GM19240 (cell line): ENCODE measurements around the gene RNF145.

ENCODE experiments used
- DNase-seq: peaks from one replicate; pipeline ENCODE4 v3.0.0; 2011; ENCODE audit warnings: low spot score; ENCODE audit not compliant: insufficient read length

Gene RNF145

GRCh38 chr5:159217236-159217635, 7.9 kb upstream of the RNF145 start:
- no peak for DNase-seq

GRCh38 chr5:159216454-159216853, 7.1 kb upstream of the RNF145 start:
- DNase-seq, result no peak

GRCh38 chr5:159215886-159216285, 6.5 kb upstream of the RNF145 start:
- DNase-seq, result no peak

- no peak for DNase-seq
These were observed 5.3 kb upstream of the RNF145 start for GRCh38 chr5:159214486-159215271.

GRCh38 chr5:159212657-159213462, 3.5 kb upstream of the RNF145 start:
- DNase-seq, result no peak

DNA sequence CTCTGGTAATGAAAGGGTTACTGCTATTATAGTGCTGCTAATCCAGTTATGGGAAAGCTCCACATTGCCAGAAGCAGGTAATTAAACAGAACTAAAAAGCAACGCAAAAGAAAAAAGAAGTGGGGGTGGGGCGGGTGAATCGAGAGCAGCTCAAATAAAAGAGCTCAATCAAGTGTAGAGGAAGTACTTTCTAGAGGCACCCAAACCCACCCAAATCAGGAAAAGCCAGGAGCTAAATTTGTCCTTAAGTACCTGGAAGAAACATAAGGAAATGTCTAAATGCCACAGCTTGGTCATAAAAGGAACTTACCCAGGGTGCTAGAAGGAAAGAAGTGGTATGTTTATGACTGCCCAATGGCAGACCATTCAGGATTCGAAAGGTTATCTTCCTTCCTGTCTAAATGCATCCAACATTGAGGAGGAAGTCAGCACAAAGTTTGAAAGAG, 2.4 kb upstream of the RNF145 start:
- DNase-seq, result no peak

DNA sequence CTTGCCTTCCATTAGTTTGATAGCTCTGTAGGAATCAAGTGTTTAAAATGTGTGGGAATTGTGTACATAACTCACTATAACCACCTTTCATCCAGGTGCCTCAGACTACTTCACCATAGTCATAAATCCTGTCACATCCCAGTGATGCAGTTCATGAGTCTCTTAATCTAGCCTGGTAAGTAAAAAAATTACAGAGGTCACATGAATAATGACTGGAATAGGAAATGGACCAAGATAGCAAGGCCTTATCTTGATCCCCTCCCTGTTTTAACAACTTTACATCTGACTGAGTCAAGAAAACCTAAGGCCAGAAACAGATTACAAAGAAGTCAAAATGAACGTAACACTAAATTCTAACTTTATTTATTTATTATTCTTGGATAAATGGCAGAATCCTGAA, 1.5 kb upstream of the RNF145 start:
- no peak for DNase-seq

GRCh38 chr5:159210210-159210661, 883 bp upstream of the RNF145 start:
- no peak for DNase-seq

DNA sequence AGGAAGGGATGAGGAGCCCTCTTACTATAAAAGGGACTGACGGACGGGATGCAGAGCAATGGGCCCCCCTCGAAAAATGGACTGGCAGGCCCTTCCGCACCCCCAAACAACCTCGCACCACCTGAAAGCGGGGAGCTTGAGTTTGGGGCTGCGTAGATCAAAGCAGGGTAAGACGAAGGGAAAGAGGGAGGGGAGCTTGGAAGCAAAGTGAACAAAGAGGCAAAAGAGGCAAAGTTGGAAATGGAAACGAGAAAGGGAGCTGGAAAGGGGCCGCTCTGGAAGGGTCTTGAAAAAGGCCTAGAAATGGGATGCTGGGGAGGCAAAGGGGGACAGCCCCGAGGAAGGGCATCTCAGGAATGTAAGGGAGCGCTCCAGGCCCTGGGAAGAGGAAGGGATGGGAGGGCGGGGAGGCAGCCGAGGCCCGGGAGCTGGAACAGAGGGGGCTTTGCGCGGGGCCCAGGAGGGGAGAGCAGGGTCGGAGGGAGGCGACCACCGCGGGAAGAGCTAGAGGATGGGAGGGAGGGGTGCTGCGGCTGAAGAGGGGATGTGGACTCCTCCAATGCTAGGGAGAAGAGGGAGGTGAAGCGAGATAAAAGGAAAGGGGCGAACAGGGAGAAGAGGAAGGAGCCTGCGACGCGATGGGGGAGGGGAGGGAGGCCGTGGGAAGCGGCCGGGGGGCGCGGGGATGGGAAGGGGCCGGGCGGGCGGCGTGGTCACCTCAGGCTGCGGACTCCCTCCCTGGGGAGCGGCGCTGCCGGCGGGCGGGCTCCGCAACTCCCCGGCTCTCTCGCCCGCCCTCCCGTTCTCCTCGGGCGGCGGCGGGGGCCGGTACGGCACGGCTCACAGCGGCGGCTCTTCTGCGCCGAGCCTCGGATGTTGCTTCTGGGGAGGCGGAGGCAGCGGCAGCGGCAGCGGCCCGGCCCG, 577 bp downstream of the RNF145 start:
- no peak for DNase-seq

- DNase-seq, result peak; percentile 23
These were observed 1.5 kb downstream of the RNF145 start for GRCh38 chr5:159207686-159208513.

DNA sequence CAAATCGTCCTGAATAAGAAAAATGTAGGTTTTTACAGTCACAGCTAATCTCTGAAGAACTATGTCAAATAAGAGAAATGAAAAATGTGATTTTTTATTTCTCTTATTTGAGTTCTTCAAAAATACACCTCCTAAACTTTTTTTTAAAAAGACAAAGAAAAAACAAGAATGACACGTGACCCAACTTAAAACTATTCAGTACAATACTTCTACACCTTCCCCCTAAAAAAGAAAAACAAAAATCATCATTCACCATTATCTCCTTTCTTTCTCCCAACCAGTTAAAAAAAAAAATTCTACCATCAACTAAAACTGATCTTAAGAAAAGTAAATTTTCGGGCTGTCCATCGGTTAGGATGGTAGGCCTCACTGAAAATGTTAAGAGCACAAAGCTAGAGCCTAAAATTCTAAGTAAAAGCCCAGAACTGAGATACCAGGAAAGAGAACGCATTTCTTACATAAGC, 2.1 kb downstream of the RNF145 start:
- DNase-seq, result no peak

- no peak for DNase-seq
These were observed 2.5 kb downstream of the RNF145 start for GRCh38 chr5:159206818-159207217.

- DNase-seq, result no peak
These were observed 3.0 kb downstream of the RNF145 start for GRCh38 chr5:159206368-159206767.

- no peak for DNase-seq
These were observed 6.0 kb downstream of the RNF145 start for GRCh38 chr5:159203351-159203750.

DNA sequence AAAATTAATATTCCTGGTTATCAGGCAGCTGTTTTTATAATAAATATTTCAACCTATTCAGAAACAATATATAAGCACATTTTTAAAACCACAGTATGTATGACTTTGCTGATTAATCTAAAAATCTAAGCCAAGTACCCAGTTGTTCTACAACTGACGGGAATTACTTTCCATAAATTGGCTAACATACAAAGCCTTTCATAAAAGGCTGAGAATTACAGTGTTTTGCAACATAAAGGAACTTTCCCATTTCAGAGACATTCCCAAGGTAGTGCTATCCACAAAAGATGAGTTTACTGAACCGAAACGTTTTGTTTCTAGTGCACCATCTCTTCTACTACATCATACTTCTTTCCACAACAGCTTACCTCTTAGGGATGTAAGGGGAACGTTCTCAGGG, 7.2 kb downstream of the RNF145 start:
- DNase-seq, result no peak

GRCh38 chr5:159199780-159200179, 9.6 kb downstream of the RNF145 start:
- no peak for DNase-seq

- DNase-seq, result no peak
These were observed 10.1 kb downstream of the RNF145 start for GRCh38 chr5:159199225-159199624.

GRCh38 chr5:159198063-159199036, 11.0 kb downstream of the RNF145 start:
- DNase-seq, result peak; percentile 23

DNA sequence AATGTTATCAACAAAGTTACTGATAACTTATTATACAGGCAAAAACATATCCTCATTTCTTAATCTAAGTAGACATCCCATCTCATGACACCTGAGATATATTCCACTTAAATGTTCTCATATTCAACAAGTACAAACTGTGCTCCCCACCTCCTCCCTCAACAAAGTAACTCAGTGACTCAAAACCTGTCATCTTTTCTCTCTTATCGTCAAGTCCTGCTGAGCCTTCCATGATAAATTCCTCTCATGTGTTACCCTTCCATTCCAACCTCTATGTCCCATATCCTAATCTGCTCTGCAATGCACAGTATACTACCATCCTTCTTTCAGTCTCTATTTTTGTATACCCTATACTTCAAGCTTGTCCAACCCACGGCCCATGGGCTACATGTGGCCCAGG, 13.6 kb downstream of the RNF145 start:
- DNase-seq, result no peak
